Skeletal muscle satellite cell (primary cell): ENCODE measurements around the gene ZNF35. TPM values are rescaled to one million over a fixed set of nuclear protein-coding genes. Genes with fewer than 3 reads are reported as not detected.

ENCODE experiments used
- H3K27me3 ChIP-seq: 2 replicates; pipeline ENCODE4 v1.7.0; 2013; ENCODE audit warnings: low read length; ENCODE audit not compliant: control insufficient read depth, insufficient read depth
- H3K36me3 ChIP-seq: 2 replicates; pipeline ENCODE4 v1.7.0; 2013; ENCODE audit warnings: mild to moderate bottlenecking, control low read depth, low read length; ENCODE audit not compliant: insufficient read depth
- H3K4me1 ChIP-seq: 2 replicates; pipeline ENCODE4 v1.7.0; 2013; ENCODE audit warnings: low read length; ENCODE audit not compliant: control insufficient read depth, insufficient read depth
- H3K4me2 ChIP-seq: 2 replicates; pipeline ENCODE4 v1.7.0; 2013; ENCODE audit warnings: mild to moderate bottlenecking, low read length
- H3K4me3 ChIP-seq: 2 replicates; pipeline ENCODE4 v1.7.0; 2013; ENCODE audit warnings: low read length
- H3K9ac ChIP-seq: 2 replicates; pipeline ENCODE4 v1.7.0; 2013; ENCODE audit warnings: mild to moderate bottlenecking, low read depth, low read length, moderate library complexity
- H3K9me3 ChIP-seq: replicated peaks from 2 replicates; pipeline ENCODE4 v1.7.0; 2013; ENCODE audit warnings: mild to moderate bottlenecking, control low read depth, low read length
- total RNA-seq: library from RNA; depleted of rRNA; stranded (reverse); fragments of >200 nt; gene quantifications from 2 replicates; pipeline ENCODE4 v1.2.3, GENCODE V29; 2012; rRNA removed

The ZNF35 gene
- 10.0 and 12.2 TPM in 2 replicates for total RNA-seq

- Histone ChIP-seq H3K4me1 (peaks cover 7% of the 10 kb centered on the region), H3K27me3 (no peaks in the 10 kb centered on the region), H3K4me2 (peak within 1 kb of the TSS; percentile 83), H3K9ac (peak within 1 kb of the TSS; percentile 92), H3K9me3 (peaks cover under 1% of the 10 kb centered on the region), H3K4me3 (peak within 1 kb of the TSS; percentile 88), H3K36me3 (peaks cover 35% of the 10 kb centered on the region)
Measured at GRCh38 chr3:44648564-44649229, at the start of gene ZNF35. TSS of gene ZNF35 (plus strand) at chr3:44648732. CDS start at chr3:44651068, 2,336 bp downstream.

GRCh38 chr3:44601749-44602148 is 46.8 kb upstream of the ZNF35 start:
- no peaks in the 10 kb centered on the region for H3K27me3 ChIP-seq
- H3K9ac ChIP-seq: no peak overlapping the region
- no peak overlapping the region for H3K4me2 ChIP-seq
- no peaks in the 10 kb centered on the region for H3K4me1 ChIP-seq
- no peaks in the 10 kb centered on the region for H3K36me3 ChIP-seq
- no peak overlapping the region for H3K4me3 ChIP-seq
- no peaks in the 10 kb centered on the region for H3K9me3 ChIP-seq

GRCh38 chr3:44612678-44613077 is 35.9 kb upstream of the ZNF35 start:
- Histone ChIP-seq H3K4me3 (no peak overlapping the region), H3K9ac (no peak overlapping the region), H3K4me1 (peaks cover 2% of the 10 kb centered on the region), H3K27me3 (no peaks in the 10 kb centered on the region), H3K9me3 (peaks cover 3% of the 10 kb centered on the region), H3K36me3 (no peaks in the 10 kb centered on the region), H3K4me2 (no peak overlapping the region)

GRCh38 chr3:44624749-44625480 is 23.6 kb upstream of the ZNF35 start, which contains the start of gene ZNF197:
TSS of gene ZNF197 (plus strand) at chr3:44625036. CDS start at chr3:44629155, 4,119 bp downstream.
- Histone ChIP-seq H3K4me1 (peaks cover 13% of the 10 kb centered on the region), H3K9me3 (no peaks in the 10 kb centered on the region), H3K9ac (peak within 1 kb of the TSS; percentile 86), H3K4me2 (peak within 1 kb of the TSS; percentile 83), H3K36me3 (peaks cover 16% of the 10 kb centered on the region), H3K27me3 (no peaks in the 10 kb centered on the region), H3K4me3 (peak within 1 kb of the TSS; percentile 76)

GRCh38 chr3:44628716-44629115 is 19.8 kb upstream of the ZNF35 start:
- Histone ChIP-seq H3K36me3 (peaks cover 38% of the 10 kb centered on the region), H3K9me3 (no peaks in the 10 kb centered on the region), H3K4me1 (peaks cover 13% of the 10 kb centered on the region), H3K4me2 (no peak overlapping the region), H3K27me3 (no peaks in the 10 kb centered on the region), H3K4me3 (no peak overlapping the region), H3K9ac (no peak overlapping the region)

GRCh38 chr3:44632193-44632592 is 16.3 kb upstream of the ZNF35 start:
- Histone ChIP-seq H3K9me3 (no peaks in the 10 kb centered on the region), H3K27me3 (no peaks in the 10 kb centered on the region), H3K4me1 (no peaks in the 10 kb centered on the region), H3K9ac (no peak overlapping the region), H3K4me3 (no peak overlapping the region), H3K36me3 (peaks cover 56% of the 10 kb centered on the region), H3K4me2 (no peak overlapping the region)

- Histone ChIP-seq H3K4me2 (no peak overlapping the region), H3K36me3 (peaks cover 56% of the 10 kb centered on the region), H3K4me1 (no peaks in the 10 kb centered on the region), H3K4me3 (no peak overlapping the region), H3K9me3 (peaks cover 25% of the 10 kb centered on the region), H3K9ac (no peak overlapping the region), H3K27me3 (no peaks in the 10 kb centered on the region)
Measured at GRCh38 chr3:44642337-44642736, 6.2 kb upstream of the ZNF35 start.

- Histone ChIP-seq H3K9me3 (peaks cover 25% of the 10 kb centered on the region), H3K27me3 (no peaks in the 10 kb centered on the region), H3K9ac (no peak overlapping the region), H3K36me3 (peaks cover 49% of the 10 kb centered on the region), H3K4me3 (no peak overlapping the region), H3K4me2 (no peak overlapping the region), H3K4me1 (peaks cover 3% of the 10 kb centered on the region)
Measured at GRCh38 chr3:44643024-44643423, 5.5 kb upstream of the ZNF35 start.

GRCh38 chr3:44647771-44648170 is 761 bp upstream of the ZNF35 start:
- Histone ChIP-seq H3K9me3 (peaks cover 10% of the 10 kb centered on the region), H3K4me1 (peaks cover 7% of the 10 kb centered on the region)

GRCh38 chr3:44649709-44650108 is 1.2 kb downstream of the ZNF35 start:
- H3K9me3 ChIP-seq: no peaks in the 10 kb centered on the region
- peak overlapping the region; percentile 88 for H3K4me3 ChIP-seq
- no peak overlapping the region for H3K9ac ChIP-seq
- H3K4me1 ChIP-seq: peaks cover 7% of the 10 kb centered on the region
- H3K4me2 ChIP-seq: peak overlapping the region; percentile 83
- no peaks in the 10 kb centered on the region for H3K27me3 ChIP-seq
- peaks cover 41% of the 10 kb centered on the region for H3K36me3 ChIP-seq

More at GRCh38 chr3:44647771-44648170, 761 bp upstream of the ZNF35 start:
- H3K4me2 ChIP-seq: peak overlapping the region; percentile 83
- H3K4me3 ChIP-seq: no peak overlapping the region
- no peaks in the 10 kb centered on the region for H3K27me3 ChIP-seq
- peaks cover 35% of the 10 kb centered on the region for H3K36me3 ChIP-seq
- no peak overlapping the region for H3K9ac ChIP-seq

GRCh38 chr3:44654039-44654438 is 5.5 kb downstream of the ZNF35 start:
- Histone ChIP-seq H3K9ac (no peak overlapping the region), H3K4me2 (no peak overlapping the region), H3K4me1 (no peaks in the 10 kb centered on the region), H3K9me3 (peaks cover 11% of the 10 kb centered on the region), H3K27me3 (no peaks in the 10 kb centered on the region), H3K36me3 (peaks cover 81% of the 10 kb centered on the region), H3K4me3 (no peak overlapping the region)
